NCI-H146 treated with DMSO at 0.1 percent for 48 hours (cell line): ENCODE data around the gene OAF.
"Not testable (repeated sequence)": the region's sequence is repeated elsewhere in the genome, so short reads cannot be mapped to it uniquely, and the experiment has no call there.

ENCODE experiments used
- DNase-seq: peaks from one replicate; lab custom pipeline; 2025; ENCODE audit not compliant: unreplicated experiment; lab: John Stamatoyannopoulos, UW

OAF gene

DNA sequence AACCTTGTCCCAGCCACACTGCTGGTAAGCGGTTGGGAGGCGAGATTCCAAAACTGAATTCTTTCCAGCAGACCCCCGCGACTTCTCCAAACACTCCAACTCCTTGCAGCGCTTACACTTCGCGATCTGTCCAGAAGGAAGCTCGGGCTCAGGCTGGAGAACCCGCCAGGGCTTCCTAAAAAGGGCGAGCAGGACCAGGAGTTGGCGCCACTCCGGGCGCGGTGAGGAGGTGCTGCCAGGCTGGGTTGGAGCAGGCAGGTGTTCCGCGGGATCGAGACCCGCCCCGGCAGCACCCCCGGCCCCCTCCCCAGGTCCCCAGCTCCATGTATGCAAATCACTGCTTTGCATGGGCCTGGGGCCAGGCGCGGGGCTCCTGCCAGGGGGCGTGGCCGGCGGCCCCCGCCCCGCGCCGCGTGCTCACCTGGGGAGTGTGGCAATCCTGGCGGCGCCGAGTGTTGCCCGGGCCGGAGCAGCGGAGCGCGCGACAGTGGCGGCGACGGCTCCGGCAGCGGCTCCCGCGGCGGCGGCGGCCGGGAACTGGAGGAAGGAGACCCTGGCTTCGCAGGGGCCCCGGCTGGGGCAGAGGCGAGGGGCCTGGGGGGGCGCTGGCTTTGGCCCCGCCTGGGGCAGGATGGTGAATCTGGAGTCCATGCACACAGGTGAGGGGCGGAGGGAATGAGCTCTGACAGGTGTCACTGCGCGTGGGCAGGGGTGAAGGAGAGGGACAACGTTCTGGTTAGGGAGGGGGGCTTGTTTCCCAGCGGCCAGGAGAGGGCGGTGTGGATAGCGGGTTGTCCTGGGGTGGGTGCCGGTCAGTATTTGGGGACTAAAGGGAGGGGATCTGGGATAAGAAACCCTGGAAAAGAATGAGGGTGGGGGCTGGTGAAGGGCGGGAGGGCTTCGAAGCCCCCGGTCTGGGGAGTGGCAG lies 29.1 kb downstream of the OAF start, which contains the start of gene POU2F3:
POU2F3 (plus strand) TSS at position 428 of the 928 bp plus-strand sequence; CDS start at position 632, 204 bp downstream.
- DNase-seq, result no peak

GRCh38 chr11:120240866-120241265 lies 30.0 kb downstream of the OAF start:
- no peak for DNase-seq

GRCh38 chr11:120241277-120241676 lies 30.4 kb downstream of the OAF start:
- no peak for DNase-seq

DNA sequence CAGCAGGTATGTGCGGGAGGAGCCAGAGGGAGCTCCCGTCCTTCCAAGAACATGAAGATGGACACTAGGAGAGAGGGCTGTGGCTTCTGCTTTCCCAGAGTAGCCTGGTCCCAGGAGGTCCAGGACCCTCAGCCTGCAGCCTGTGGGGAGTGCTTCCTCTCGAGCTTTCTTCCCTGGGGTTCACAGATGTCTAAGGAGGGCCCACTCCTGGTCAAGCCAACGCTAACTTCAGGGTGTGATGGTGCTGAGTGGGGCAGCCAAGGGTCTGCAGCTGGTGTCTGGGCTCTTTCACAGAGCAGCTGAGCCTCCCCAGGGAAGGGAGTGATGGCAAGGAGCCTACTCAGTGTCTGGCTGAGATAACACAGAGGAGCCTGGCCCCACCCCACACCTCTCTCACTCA lies 32.4 kb downstream of the OAF start:
- no peak for DNase-seq

DNA sequence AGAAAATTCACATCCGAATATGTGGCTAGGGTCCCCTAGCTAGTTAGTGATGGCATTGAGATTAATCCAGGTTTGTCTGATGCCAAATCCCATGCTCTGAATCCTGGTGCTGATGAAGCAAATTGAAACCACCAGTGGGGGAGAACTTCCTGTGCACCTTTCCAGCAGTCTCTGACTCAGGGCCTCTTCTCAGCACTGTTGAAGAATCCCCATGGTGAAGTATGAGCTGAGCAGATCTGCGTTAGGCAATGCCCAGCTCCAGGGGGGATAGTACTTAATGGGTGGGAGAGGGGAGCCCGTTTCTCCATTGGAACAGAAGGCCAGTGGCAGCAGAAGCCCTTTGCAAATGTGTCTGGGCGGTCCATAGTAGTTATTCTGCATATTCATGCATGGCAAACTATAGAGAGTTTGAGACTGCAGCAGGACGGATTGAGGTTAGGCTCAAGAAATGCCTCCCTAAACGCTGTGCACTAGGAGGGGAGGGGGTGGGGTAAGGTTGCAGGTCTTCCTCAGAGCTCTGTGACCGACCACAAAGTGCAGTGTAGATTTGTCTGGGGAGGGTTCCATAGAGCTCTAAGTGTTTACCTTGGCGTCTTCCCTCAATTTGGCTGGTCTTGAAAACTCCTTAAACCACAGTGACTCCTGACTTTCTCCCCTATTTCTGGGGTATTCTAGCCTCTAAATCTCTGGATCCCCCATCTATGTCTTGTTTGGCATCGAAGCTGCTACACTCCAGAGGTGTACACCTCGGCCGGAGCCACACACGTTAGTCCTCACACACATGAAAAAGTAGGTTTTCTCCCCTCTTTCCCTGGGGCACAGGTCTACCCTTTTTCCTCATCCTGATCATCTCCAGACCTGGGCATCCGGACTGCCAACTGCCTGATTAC lies 33.9 kb downstream of the OAF start:
- no peak for DNase-seq

DNA sequence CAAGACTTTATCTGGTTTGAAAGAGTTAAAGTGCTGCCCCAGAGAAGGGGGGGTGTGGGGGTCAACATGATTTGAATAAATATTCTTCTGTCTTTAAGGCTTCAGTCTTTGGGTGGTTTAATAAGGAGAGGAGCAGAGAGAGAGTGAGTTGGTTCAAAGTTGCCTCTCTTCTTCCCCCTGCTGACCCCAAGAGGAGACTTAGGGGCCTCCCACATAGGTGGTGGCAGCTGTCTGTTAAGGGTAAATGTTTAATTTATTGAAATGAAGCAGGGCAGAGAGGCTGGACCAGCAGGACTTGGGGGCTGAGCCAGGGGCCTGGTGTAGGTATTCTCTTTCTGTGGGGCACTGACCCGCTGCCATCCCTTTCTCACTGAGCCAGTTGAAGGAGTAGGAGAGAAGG lies 34.6 kb downstream of the OAF start:
- DNase-seq, result no peak

DNA sequence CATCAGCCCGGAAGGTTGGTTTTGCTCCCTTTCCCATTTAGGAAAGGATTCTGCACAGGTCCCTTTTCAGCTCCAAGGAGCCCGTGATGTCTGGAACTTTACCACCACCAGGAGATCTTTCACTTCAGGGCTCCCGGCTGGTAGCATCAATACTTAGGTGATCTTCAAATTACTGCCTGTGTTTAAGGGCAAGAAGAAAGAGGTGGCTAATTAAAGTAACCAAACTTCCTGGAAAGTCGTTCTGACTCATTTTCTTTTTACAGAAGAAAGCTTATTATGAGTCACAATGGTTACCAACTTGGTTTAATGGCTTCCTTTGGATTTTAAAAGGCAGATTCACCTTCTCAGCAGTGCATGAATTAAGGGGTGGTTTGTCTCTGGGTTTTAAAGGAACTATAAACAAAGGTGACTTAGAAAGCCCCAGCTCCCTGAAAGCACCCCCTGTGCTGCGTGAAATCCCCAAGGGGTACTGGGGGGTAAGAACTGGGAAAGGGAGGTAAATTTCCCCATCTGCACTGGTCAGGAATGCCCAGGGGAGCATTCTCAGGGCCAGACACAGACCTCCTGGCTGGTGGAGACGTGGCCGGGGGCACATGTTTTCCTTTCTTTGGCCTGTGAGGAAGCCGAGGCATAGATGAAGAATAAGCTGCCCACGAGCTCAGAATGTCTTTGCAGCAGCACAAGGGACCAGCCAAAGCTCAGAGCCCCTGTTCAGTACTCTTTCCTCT lies 37.9 kb downstream of the OAF start:
- DNase-seq, result no peak

DNA sequence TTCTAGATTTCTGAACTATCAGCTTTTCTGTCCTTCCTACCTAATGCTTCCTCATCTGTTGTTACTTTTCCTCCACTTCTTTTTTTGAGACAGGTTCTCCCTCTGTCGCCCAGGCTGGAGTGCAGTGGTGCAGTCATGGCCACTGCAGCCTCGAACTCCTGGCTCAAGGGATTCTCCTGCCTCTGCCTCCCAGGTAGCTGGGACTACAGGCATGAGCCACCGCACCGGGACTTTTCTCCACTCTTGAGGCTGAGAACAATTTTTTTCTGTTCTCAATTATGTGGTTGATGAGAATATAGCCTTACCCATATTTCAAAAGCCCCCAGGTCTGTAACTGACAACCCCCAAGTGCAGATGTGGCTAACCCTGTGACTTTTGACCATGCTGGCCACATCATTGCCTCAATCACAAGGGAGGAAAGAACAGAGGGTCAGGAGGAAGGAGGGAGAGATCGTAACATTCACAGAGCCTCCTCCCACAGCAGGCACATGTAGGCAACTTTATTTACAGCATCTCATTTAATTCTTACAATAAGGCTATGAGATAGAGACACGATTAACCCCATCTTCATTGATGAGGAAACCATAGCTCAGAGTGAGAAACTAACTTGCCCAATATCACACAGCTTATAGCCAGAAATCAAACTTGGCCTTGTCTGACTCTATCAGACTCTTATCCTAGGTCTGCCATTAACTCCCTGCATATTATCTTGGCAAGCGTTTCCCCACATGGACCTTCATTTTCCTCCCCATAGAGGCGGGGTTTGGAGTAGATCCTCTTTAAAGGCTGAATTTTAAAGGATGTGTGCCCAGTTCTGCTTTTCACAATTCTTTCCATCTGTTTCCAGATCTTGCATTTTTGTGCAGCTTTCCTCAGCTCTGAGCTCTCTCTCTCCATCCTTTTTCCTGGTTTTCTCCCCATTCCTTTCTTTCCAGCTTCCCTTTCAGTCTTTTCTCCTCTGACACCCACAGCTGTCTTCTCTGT lies 38.7 kb downstream of the OAF start:
- no peak for DNase-seq

DNA sequence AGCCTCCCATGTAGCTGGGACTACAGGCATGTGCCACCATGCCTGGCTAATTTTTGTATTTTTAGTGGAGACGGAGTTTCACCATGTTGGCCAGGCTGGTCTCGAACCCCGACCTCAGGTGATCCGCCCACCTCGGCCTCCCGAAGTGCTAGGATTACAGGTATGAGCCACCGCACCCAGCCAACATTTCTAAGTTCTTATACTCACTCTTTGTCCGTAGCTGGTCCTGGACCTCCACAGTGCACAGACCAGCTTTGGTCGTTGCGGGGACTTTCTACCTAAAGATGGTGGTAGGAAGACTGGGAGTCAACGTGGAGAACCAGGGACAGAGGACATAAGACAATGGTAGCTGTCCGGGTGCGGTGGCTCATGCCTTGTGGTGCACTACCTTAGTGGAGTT lies 42.5 kb downstream of the OAF start:
- not testable (repeated sequence) for DNase-seq

DNA sequence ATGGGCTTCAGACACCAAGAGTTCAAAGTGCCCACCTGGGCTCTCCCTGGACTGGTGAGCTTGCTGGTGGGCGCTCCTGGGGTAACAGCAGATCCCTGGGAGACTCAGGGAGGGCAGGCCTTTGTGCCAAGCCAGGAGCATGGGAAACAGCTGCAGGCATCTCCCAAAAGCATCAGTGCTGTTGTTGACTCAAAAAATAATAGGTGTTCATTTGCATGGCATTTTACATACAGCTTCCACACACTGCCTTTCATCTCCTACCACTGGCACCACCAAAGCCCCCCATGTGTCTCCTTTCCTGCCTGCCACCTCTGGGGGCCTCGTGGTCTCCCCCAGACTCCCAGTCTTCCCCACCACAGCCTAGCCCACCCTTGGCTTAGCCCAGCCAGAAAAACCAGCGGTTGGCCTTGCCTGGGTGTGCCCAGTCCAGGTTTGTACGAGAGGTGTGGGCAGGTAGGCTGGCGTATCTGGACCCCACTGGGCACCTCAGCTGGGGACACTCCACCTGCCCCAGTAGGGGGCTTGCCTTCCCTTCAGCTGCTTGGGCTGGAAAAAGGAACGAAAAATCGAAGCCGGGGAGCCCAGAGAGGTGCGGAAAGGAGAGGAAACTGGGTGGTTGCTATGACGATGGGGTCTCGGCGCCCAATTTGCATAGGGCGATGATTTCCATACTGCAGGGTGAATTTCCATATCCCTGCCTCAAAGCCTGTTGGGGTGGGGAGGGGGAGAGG lies 44.1 kb downstream of the OAF start:
- no peak for DNase-seq

GRCh38 chr11:120255519-120255866 lies 44.7 kb downstream of the OAF start:
- DNase-seq, result no peak

DNA sequence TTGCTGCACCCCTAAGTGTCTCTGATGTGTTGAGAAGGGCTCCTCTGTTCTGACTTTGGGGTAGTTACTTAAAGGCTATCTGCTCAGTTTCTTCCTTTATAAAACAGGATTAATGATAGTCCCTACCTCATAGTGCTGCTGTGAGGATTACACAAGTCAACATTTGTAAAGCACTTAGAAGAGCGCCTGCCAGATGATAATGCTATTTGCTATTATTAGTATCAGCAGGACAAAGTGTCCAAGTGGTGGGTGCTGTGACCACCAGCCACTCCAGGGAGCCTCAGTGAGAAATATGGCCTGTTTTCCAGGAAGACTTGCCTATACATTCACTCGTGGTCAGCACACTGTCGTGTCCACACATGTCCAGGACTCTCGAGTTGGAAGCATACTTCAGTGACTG lies 45.3 kb downstream of the OAF start:
- DNase-seq, result no peak

GRCh38 chr11:120256779-120257178 lies 45.9 kb downstream of the OAF start:
- no peak for DNase-seq

- DNase-seq, result no peak
Measured at GRCh38 chr11:120257346-120257745, 46.5 kb downstream of the OAF start.

DNA sequence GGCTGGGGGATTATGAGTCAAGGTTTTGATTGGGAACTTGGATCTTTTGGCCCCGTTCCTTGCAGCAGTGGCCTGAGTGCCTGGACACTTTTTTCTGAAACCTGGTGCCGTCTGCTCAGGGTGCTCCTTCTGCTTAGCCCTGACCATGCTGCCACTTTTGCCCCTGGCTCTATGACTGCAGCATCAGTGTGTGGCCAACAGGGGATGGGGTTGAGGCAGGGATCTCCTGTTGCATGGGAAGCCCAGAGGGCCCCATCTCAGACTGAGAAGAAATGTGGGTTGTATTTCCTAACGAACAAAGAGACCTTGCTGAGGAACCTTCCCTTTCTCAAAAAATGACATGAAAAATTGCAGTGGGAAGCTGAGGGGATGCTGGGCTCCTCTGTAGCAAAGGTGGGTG lies 47.8 kb downstream of the OAF start:
- DNase-seq, result no peak

DNA sequence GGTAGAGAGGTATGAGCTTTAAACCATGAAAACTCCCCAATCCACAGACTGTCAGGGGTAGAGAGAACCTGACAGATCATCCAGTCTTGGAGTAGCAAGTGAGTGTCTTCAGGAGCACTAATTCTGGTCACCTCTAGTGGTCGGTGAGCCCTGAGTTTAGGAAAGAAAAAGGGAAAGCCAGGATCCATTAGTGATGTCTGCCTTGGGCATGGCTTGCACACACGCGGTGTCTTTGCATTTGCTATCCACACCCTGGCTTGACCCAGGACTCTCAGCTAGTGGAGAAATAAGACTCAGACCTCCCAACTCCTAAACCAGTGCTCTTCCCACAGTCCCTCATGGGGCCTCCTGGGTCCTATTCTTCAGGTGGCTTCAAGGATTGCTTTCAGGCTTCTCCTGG lies 48.4 kb downstream of the OAF start:
- DNase-seq, result no peak

DNA sequence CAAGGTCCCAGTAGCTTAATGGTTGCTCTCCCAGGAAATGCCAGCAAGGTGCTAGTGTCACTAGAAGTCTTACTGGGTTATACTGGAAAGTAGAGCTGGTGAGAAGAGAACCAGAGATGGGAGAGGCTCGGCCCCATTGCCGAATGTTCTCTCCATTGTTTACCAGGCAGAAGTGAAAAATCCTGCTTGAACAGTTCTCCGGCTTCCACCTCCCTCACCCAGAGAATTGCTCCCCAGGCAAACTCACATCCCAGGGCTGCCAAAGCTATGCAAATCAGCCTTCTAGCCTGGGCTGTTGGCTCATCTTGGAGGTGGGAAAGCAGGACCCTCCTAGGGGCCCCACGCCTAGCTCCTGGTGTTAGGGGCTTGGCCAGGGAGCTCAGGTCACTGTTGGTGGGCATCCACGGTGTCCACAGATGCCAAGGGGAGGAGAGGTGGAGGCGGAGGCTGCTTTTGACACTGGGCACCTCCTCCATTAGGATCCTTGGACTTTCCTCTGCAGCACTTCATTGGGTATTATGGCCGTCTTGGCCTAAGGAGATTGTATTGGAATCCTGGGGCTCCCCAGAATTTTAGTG lies 49.2 kb downstream of the OAF start:
- no peak for DNase-seq

- DNase-seq, result no peak
Measured at GRCh38 chr11:120260616-120261015, 49.8 kb downstream of the OAF start.

GRCh38 chr11:120261321-120261720 lies 50.5 kb downstream of the OAF start:
- DNase-seq, result no peak
